ENCODE results near the gene PTTG2.

The PTTG2 gene

GRCh38 chr4:38005637-38006036, 45.4 kb downstream of the PTTG2 start:
- DNase-seq (ENCODE audit: low read depth in 2 of 3, low spot score in 2 of 3): no peak

- DNase-seq (ENCODE audit: low read depth in 2 of 3, low spot score in 2 of 3): no peak
These were observed 47.4 kb downstream of the PTTG2 start for GRCh38 chr4:38007645-38008044.

DNA sequence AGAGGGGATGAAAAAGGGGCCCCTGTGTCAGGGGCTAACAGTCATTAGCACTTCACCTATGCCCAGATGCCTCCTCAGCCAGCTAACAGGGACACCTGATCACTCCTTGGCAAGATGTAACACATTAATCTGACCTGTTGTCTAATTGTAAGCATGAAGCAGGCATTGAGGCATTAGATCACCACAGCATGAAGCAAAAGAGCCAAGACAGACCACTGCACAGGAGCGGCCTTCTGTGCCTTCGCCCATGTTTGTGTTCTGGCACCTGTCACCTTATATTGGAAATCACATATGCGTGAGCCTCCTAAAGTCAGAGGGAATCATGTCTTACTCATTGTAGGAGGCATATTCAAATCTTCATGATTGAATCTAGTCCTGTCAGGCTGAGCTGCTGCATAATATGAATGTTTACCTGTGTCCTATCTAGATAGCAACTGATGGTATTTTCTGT, 48.4 kb downstream of the PTTG2 start:
- DNase-seq (ENCODE audit: low read depth in 2 of 3, low spot score in 2 of 3): no peak

- no peak for DNase-seq (ENCODE audit: low read depth in 2 of 3, low spot score in 2 of 3)
These were observed 49.2 kb downstream of the PTTG2 start for GRCh38 chr4:38009421-38009820.

DNA sequence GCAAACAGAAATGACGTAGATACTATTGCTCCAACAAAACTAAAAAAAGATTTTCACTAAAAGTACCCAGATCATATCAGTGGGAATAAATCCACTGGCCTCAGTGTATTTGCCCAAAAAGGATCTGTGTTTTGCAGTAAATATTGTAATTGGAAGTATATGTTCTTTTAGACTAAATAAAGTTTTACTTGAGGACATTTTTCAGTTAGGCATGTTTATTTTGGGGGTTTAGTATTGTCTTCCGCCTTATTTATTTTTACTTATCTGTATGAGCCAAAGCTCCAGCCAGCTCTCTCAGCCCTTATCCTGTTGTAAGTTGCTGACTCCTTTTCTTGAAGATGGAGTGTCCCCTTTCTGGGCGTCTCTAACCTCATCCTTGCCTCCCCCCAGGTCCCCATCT, 49.8 kb downstream of the PTTG2 start:
- DNase-seq (ENCODE audit: low read depth in 2 of 3, low spot score in 2 of 3): no peak
